NCI-H2107 treated with DMSO at 0.1 percent for 48 hours (cell line): Measurements from ENCODE around the gene RPL38.

Source experiments
- DNase-seq: peaks from one replicate; lab custom pipeline; 2025; ENCODE audit not compliant: unreplicated experiment; lab: John Stamatoyannopoulos, UW

Gene RPL38

GRCh38 chr17:74223901-74224300 lies 20.4 kb downstream of the RPL38 start:
- DNase-seq = no peak

GRCh38 chr17:74224959-74225725 lies 21.7 kb downstream of the RPL38 start:
- no peak for DNase-seq

GRCh38 chr17:74226252-74226651 lies 22.8 kb downstream of the RPL38 start:
- no peak for DNase-seq

GRCh38 chr17:74227271-74228080 lies 24.0 kb downstream of the RPL38 start:
- DNase-seq = no peak

- no peak for DNase-seq
Measured at GRCh38 chr17:74228306-74228978, 25.0 kb downstream of the RPL38 start.

GRCh38 chr17:74230896-74231295 lies 27.4 kb downstream of the RPL38 start:
- DNase-seq = no peak

- no peak for DNase-seq
Measured at GRCh38 chr17:74231928-74232907, 28.7 kb downstream of the RPL38 start.

- no peak for DNase-seq
Measured at GRCh38 chr17:74233937-74234336, 30.5 kb downstream of the RPL38 start.

GRCh38 chr17:74234486-74234885 lies 31.0 kb downstream of the RPL38 start:
- DNase-seq = no peak

GRCh38 chr17:74235040-74235581 lies 31.6 kb downstream of the RPL38 start:
- DNase-seq = no peak

- no peak for DNase-seq
Measured at GRCh38 chr17:74235911-74236371, 32.5 kb downstream of the RPL38 start.

- DNase-seq = no peak
Measured at GRCh38 chr17:74237321-74237720, 33.8 kb downstream of the RPL38 start.

- no peak for DNase-seq
Measured at GRCh38 chr17:74239172-74239571, 35.7 kb downstream of the RPL38 start.

- DNase-seq = no peak
Measured at GRCh38 chr17:74240618-74241205, 37.2 kb downstream of the RPL38 start.

GRCh38 chr17:74241431-74241830 lies 38.0 kb downstream of the RPL38 start:
- no peak for DNase-seq

GRCh38 chr17:74241847-74242246 lies 38.4 kb downstream of the RPL38 start:
- DNase-seq = no peak

- no peak for DNase-seq
Measured at GRCh38 chr17:74243013-74243755, 39.7 kb downstream of the RPL38 start.

- no peak for DNase-seq
Measured at GRCh38 chr17:74244128-74244527, 40.6 kb downstream of the RPL38 start.

GRCh38 chr17:74244548-74244947 lies 41.1 kb downstream of the RPL38 start:
- no peak for DNase-seq
